ENCODE data around the gene EBF4.
"Not testable (repeated sequence)": the region's sequence is repeated elsewhere in the genome, so short reads cannot be mapped to it uniquely, and the experiment has no call there.

The EBF4 gene

GRCh38 chr20:2798095-2798805, 105.7 kb downstream of the EBF4 start:
- DNase-seq = no peak

GRCh38 chr20:2798814-2799213, 106.2 kb downstream of the EBF4 start:
- DNase-seq = no peak

GRCh38 chr20:2799271-2799670, 106.7 kb downstream of the EBF4 start:
- no peak for DNase-seq

GRCh38 chr20:2799688-2800520, 107.3 kb downstream of the EBF4 start:
- no peak for DNase-seq

GRCh38 chr20:2800521-2801285, 108.1 kb downstream of the EBF4 start, which contains the start of gene CPXM1:
TSS of gene CPXM1 (minus strand) at chr20:2800627. CDS start at chr20:2800572, 55 bp downstream.
- no peak for DNase-seq

- DNase-seq = no peak
Observed at GRCh38 chr20:2801286-2801728, 108.7 kb downstream of the EBF4 start.

GRCh38 chr20:2804041-2804828, 111.7 kb downstream of the EBF4 start:
- DNase-seq = no peak

GRCh38 chr20:2804852-2805688, 112.5 kb downstream of the EBF4 start:
- no peak for DNase-seq

GRCh38 chr20:2805689-2806350, 113.2 kb downstream of the EBF4 start:
- no peak for DNase-seq

GRCh38 chr20:2806351-2806701, 113.7 kb downstream of the EBF4 start:
- no peak for DNase-seq

- DNase-seq = no peak
Observed at GRCh38 chr20:2807019-2807418, 114.4 kb downstream of the EBF4 start.

- not testable (repeated sequence) for DNase-seq
Observed at GRCh38 chr20:2807929-2808328, 115.3 kb downstream of the EBF4 start.

GRCh38 chr20:2809690-2810089, 117.1 kb downstream of the EBF4 start:
- DNase-seq = no peak

Measured in central memory CD4-positive, alpha-beta T cell (primary cell).